HCT116 (cell line): ENCODE data around the gene ZNF423. TPM values are rescaled to one million over a fixed set of nuclear protein-coding genes. Genes with fewer than 3 reads are reported as not detected.

Source experiments
- ATAC-seq: fragments of 200-7000 bp; cut with Tn5 transposase; 2 replicates; pipeline ENCODE4 v1.9.1; 2020; ENCODE audit warnings: mild to moderate bottlenecking, moderate library complexity
- BruUV-seq: library from RNA; stranded (reverse); fragments of 400-500 nt; replicated peaks from 2 replicates; lab custom pipeline; 2021; lab: Mats Ljungman, UMichigan
- CTCF ChIA-PET: fragments of 300-600 bp; sonication (Branson Sonifier 250); formaldehyde crosslinking; loops from one replicate; lab custom pipeline; 2021; ENCODE audit warnings: antibody characterized with exemption; lab: Charles Lee
- POLR2A ChIA-PET: fragments of 300-600, 350-600 bp; sonication (Branson Sonifier 250); formaldehyde crosslinking; loops from one replicate; lab custom pipeline; 2021; ENCODE audit warnings: antibody characterized with exemption; lab: Charles Lee
- RAD21 ChIA-PET, 2 experiments: fragments of 300-600 bp; sonication (Branson Sonifier 250); formaldehyde crosslinking; loops; one replicate each; lab custom pipeline; 2023; ENCODE audit warnings: low total read pairs in 2 of 2; ENCODE audit not compliant: uncharacterized antibody in 2 of 2, unreplicated experiment in 2 of 2, low non-redundant PET in 1 of 2; lab: Charles Lee
- DNase-seq: peaks from one replicate; pipeline ENCODE4 v3.0.0-alpha.2; 2010; ENCODE audit warnings: low read depth, low spot score
- H2AFZ ChIP-seq: fragments of 200-600 bp; shearing (Covaris generic), sonication (generic); 2 replicates; pipeline ENCODE4 v1.6.1; 2017; ENCODE audit warnings: low read depth, mixed run types, mixed read lengths, antibody characterized with exemption, low read length; ENCODE audit not compliant: poor library complexity, severe bottlenecking
- H3K27ac ChIP-seq: 2 replicates; pipeline ENCODE4 v1.5.1; 2012; ENCODE audit warnings: low read depth, low read length
- H3K27me3 ChIP-seq: fragments of 200-600 bp; sonication (generic); 2 replicates; pipeline ENCODE4 v1.6.1; 2016; ENCODE audit warnings: mixed run types, low read length, mixed read lengths; ENCODE audit not compliant: insufficient read depth
- H3K36me3 ChIP-seq, 2 experiments: fragments of 200-500 bp in 1 of 2; fragments of 200-600 bp in 1 of 2; sonication (Bioruptor generic) in 1 of 2; sonication (generic) in 1 of 2; 2 replicates each; pipeline versions ENCODE4 v1.5.1 to v1.6.1; 2014 to 2016; ENCODE audit warnings: low read length in 2 of 2, inconsistent platforms in 1 of 2, mixed read lengths in 1 of 2, mixed run types in 1 of 2; ENCODE audit not compliant: insufficient read depth in 2 of 2, control insufficient read depth in 1 of 2
- H3K4me1 ChIP-seq, 2 experiments: fragments of 200-600 bp in 1 of 2; sonication (generic) in 1 of 2; 2 replicates each; pipeline versions ENCODE4 v1.5.1 to v1.6.1; 2012 to 2017; ENCODE audit warnings: low read length in 2 of 2, inconsistent platforms in 1 of 2, mild to moderate bottlenecking in 1 of 2, mixed read lengths in 1 of 2, mixed run types in 1 of 2, moderate library complexity in 1 of 2; ENCODE audit not compliant: insufficient read depth in 2 of 2, control insufficient read depth in 1 of 2
- H3K4me2 ChIP-seq: fragments of 200-600 bp; sonication (generic); 2 replicates; pipeline ENCODE4 v1.6.1; 2017; ENCODE audit warnings: mixed run types, low read length, mixed read lengths
- H3K4me3 ChIP-seq, 2 experiments: fragments of 200-600 bp in 1 of 2; sonication (generic) in 1 of 2; replicated peaks in 1 of 2; 2 replicates each; pipeline ENCODE4 v1.5.1; 2011 to 2016; ENCODE audit warnings: low read length in 2 of 2, control low read depth in 1 of 2, low read depth in 1 of 2, mild to moderate bottlenecking in 1 of 2, mixed read lengths in 1 of 2, mixed run types in 1 of 2
- H3K79me2 ChIP-seq: fragments of 200-600 bp; sonication (generic); 2 replicates; pipeline ENCODE4 v1.6.1; 2017; ENCODE audit warnings: mild to moderate bottlenecking, mixed run types, low read length, moderate library complexity, mixed read lengths; ENCODE audit not compliant: insufficient read depth
- H3K9ac ChIP-seq: fragments of 200-600 bp; sonication (generic); 2 replicates; pipeline ENCODE4 v1.6.1; 2016; ENCODE audit warnings: low read length, mixed read lengths
- H3K9me2 ChIP-seq: fragments of 200-600 bp; sonication (generic), shearing (Covaris generic); 2 replicates; pipeline ENCODE4 v1.6.1; 2017; ENCODE audit warnings: mixed run types, mild to moderate bottlenecking, moderate library complexity; ENCODE audit not compliant: insufficient read depth
- H3K9me3 ChIP-seq, 2 experiments: fragments of 200-500 bp in 1 of 2; fragments of 200-600 bp in 1 of 2; sonication (Bioruptor generic) in 1 of 2; sonication (generic) in 1 of 2; 2 replicates each; pipeline ENCODE4 v1.6.1; 2014 to 2017; ENCODE audit warnings: low read length in 2 of 2, mixed read lengths in 2 of 2, inconsistent platforms in 1 of 2, low read depth in 1 of 2, mild to moderate bottlenecking in 1 of 2, mixed run types in 1 of 2, moderate library complexity in 1 of 2; ENCODE audit not compliant: control insufficient read depth in 1 of 2, insufficient read depth in 1 of 2
- H4K20me1 ChIP-seq: fragments of 200-600 bp; sonication (generic), shearing (Covaris generic); 2 replicates; pipeline ENCODE4 v1.6.1; 2017; ENCODE audit warnings: mixed run types, mild to moderate bottlenecking, moderate library complexity; ENCODE audit not compliant: insufficient read depth
- ELF1 ChIP-seq: IDR thresholded peaks from 2 replicates; pipeline ENCODE4 v1.6.1; 2012; ENCODE audit warnings: low read depth, borderline replicate concordance
- EZH2 ChIP-seq: fragments of 200-600 bp; sonication (generic); IDR thresholded peaks from 2 replicates; pipeline ENCODE4 v1.6.1; 2017; ENCODE audit warnings: antibody characterized with exemption, mixed run types
- EZH2phosphoT487 ChIP-seq: fragments of 200-600 bp; IDR thresholded peaks from 2 replicates; pipeline ENCODE4 v1.6.1; 2018; ENCODE audit warnings: antibody characterized with exemption, borderline replicate concordance
- POLR2AphosphoS5 ChIP-seq: IDR thresholded peaks from 2 replicates; pipeline ENCODE4 v1.6.1; 2011; ENCODE audit warnings: mild to moderate bottlenecking, low read depth, low read length, moderate library complexity
- RAD21 ChIP-seq: IDR thresholded peaks from 2 replicates; pipeline ENCODE4 v1.6.1; 2012; ENCODE audit warnings: low read depth, mild to moderate bottlenecking
- SIN3A ChIP-seq: IDR thresholded peaks from 2 replicates; pipeline ENCODE4 v1.6.1; 2012; ENCODE audit warnings: low read depth
- SP1 ChIP-seq: IDR thresholded peaks from 2 replicates; pipeline ENCODE4 v1.6.1; 2012; ENCODE audit warnings: low read depth
- SRF ChIP-seq: IDR thresholded peaks from 2 replicates; pipeline ENCODE4 v1.6.1; 2012; ENCODE audit warnings: low read depth
- TCF7L2 ChIP-seq: IDR thresholded peaks from 2 replicates; pipeline ENCODE4 v1.7.0; 2011; ENCODE audit warnings: borderline replicate concordance, inconsistent platforms; ENCODE audit not compliant: insufficient read depth, insufficient read length; ENCODE audit errors: extremely low read depth
- intact Hi-C: fragments of 100-400 bp; cut with micrococcal nuclease; formaldehyde crosslinking; loops from 2 replicates; pipeline ENCODE4 v1.10.0; 2022
- total RNA-seq: library from RNA; stranded (reverse); gene quantifications from one replicate; pipeline ENCODE4 v1.2.1, GENCODE V29; 2021; ENCODE audit not compliant: unreplicated experiment
- TF ChIP-seq, protein P1 (sequence below): IDR thresholded peaks from 2 replicates; pipeline ENCODE4 v1.6.1; 2012; ENCODE audit warnings: low read depth
- TF ChIP-seq, protein P2 (sequence below), 3 experiments: fragments of 200-600 bp in 1 of 3; sonication (generic) in 1 of 3; IDR thresholded peaks in 2 of 3; conservative IDR thresholded peaks in 1 of 3; 2 replicates each; pipeline ENCODE4 v1.5.1; 2012 to 2017; ENCODE audit warnings: low read depth in 2 of 3, low read length in 2 of 3, antibody characterized with exemption in 1 of 3, borderline replicate concordance in 1 of 3, control low read depth in 1 of 3, mild to moderate bottlenecking in 1 of 3, mixed read lengths in 1 of 3, mixed run types in 1 of 3, moderate library complexity in 1 of 3; ENCODE audit not compliant: insufficient read depth in 1 of 3
- TF ChIP-seq, protein P3 (sequence below): IDR thresholded peaks from 2 replicates; pipeline ENCODE4 v1.6.1; 2011; ENCODE audit warnings: mild to moderate bottlenecking, low read length, moderate library complexity; ENCODE audit not compliant: insufficient replicate concordance; ENCODE audit errors: extremely low read depth
- TF ChIP-seq, protein P4 (sequence below): IDR thresholded peaks from 2 replicates; pipeline ENCODE4 v1.6.1; 2012

The ZNF423 gene
- total RNA-seq, 1 experiment from 2014 or later = 0.22 TPM

DNA sequence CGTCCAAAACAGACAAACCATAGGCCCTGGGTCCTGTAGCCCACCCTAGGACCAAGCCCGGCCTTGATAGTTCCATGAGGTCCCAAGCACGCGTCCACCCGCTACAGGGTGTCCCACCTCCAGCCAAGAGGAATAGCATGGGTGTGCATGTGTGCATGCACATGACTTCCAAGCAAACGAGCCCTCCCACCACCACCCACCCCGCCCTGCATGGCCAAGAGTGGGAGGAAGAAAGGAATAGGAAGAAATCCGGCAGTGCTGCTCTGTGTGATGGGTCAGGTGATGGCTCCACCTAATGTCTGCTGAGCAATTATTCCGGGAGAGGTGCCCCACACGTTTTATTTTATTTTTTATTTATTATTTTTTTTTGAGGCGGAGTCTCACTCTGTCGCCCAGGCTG lies 184.6 kb downstream of the ZNF423 start:
- no peaks in the 10 kb centered on the region for H3K9me3 ChIP-seq
- no peak for DNase-seq
- no peaks in the 10 kb centered on the region for H3K9me2 ChIP-seq
- RAD21 ChIA-PET = no interaction called here
- H3K36me3 ChIP-seq = no peaks in the 10 kb centered on the region
- TF ChIP-seq, protein P1, sequence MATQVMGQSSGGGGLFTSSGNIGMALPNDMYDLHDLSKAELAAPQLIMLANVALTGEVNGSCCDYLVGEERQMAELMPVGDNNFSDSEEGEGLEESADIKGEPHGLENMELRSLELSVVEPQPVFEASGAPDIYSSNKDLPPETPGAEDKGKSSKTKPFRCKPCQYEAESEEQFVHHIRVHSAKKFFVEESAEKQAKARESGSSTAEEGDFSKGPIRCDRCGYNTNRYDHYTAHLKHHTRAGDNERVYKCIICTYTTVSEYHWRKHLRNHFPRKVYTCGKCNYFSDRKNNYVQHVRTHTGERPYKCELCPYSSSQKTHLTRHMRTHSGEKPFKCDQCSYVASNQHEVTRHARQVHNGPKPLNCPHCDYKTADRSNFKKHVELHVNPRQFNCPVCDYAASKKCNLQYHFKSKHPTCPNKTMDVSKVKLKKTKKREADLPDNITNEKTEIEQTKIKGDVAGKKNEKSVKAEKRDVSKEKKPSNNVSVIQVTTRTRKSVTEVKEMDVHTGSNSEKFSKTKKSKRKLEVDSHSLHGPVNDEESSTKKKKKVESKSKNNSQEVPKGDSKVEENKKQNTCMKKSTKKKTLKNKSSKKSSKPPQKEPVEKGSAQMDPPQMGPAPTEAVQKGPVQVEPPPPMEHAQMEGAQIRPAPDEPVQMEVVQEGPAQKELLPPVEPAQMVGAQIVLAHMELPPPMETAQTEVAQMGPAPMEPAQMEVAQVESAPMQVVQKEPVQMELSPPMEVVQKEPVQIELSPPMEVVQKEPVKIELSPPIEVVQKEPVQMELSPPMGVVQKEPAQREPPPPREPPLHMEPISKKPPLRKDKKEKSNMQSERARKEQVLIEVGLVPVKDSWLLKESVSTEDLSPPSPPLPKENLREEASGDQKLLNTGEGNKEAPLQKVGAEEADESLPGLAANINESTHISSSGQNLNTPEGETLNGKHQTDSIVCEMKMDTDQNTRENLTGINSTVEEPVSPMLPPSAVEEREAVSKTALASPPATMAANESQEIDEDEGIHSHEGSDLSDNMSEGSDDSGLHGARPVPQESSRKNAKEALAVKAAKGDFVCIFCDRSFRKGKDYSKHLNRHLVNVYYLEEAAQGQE = no peak
- no peak for TF ChIP-seq RAD21
- TF ChIP-seq, all 23 proteins: peak for 0
- Histone ChIP-seq H3K27me3 (no peaks in the 10 kb centered on the region), H3K9ac (no peak overlapping the region), H2AFZ (no peak overlapping the region), H3K27ac (no peak overlapping the region), H3K4me3 (no peak overlapping the region), H4K20me1 (no peaks in the 10 kb centered on the region), H3K4me2 (no peak overlapping the region), H3K79me2 (no peaks in the 10 kb centered on the region), H3K4me1 (no peaks in the 10 kb centered on the region)
- ATAC-seq = no peak
- BruUV-seq = no TSS peak
- POLR2A ChIA-PET = no interaction called here
- intact Hi-C loops = no loop called here
- CTCF ChIA-PET = no interaction called here

DNA sequence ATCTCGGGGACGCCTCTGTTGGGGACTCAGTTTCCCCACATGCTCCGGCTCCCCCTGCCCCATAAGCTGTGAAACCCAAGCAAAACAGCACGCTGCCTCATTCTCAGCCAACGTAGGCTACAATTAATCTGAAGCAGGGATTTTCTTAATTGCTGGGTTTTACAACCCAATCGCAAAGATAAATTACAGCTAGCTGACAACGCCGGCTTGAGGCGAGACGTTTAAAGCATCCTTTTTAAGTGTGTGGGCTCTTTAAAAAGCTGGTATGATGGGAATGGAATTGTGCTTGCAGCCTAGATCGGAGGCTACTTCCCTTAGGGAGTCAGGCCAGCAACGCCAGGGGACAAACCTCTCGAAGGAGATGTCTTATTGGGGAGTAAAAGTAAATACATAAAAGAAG lies 185.3 kb downstream of the ZNF423 start:
- Histone ChIP-seq H3K9me3 (no peaks in the 10 kb centered on the region), H3K4me1 (no peaks in the 10 kb centered on the region), H4K20me1 (no peaks in the 10 kb centered on the region), H3K4me3 (no peak overlapping the region), H3K27ac (no peak overlapping the region), H3K9me2 (no peaks in the 10 kb centered on the region), H3K9ac (no peak overlapping the region), H3K79me2 (no peaks in the 10 kb centered on the region), H3K27me3 (no peaks in the 10 kb centered on the region), H2AFZ (no peak overlapping the region), H3K36me3 (no peaks in the 10 kb centered on the region), H3K4me2 (no peak overlapping the region)
- ChIA-PET CTCF (no interaction called here), RAD21 (no interaction called here), POLR2A (no interaction called here)
- no TSS peak for BruUV-seq
- ATAC-seq (no peak), DNase-seq (no peak)
- intact Hi-C loops = no loop called here
- TF ChIP-seq, protein P2, sequence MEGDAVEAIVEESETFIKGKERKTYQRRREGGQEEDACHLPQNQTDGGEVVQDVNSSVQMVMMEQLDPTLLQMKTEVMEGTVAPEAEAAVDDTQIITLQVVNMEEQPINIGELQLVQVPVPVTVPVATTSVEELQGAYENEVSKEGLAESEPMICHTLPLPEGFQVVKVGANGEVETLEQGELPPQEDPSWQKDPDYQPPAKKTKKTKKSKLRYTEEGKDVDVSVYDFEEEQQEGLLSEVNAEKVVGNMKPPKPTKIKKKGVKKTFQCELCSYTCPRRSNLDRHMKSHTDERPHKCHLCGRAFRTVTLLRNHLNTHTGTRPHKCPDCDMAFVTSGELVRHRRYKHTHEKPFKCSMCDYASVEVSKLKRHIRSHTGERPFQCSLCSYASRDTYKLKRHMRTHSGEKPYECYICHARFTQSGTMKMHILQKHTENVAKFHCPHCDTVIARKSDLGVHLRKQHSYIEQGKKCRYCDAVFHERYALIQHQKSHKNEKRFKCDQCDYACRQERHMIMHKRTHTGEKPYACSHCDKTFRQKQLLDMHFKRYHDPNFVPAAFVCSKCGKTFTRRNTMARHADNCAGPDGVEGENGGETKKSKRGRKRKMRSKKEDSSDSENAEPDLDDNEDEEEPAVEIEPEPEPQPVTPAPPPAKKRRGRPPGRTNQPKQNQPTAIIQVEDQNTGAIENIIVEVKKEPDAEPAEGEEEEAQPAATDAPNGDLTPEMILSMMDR (IDR thresholded peaks at IDR 0.05 in 2 of 3, conservative IDR thresholded peaks at IDR 0.05 in 1 of 3; ENCODE audit: borderline replicate concordance in 1 of 3, insufficient read depth in 1 of 3, low read depth in 2 of 3, low read length in 2 of 3) = no peak
- TF ChIP-seq, protein P3, sequence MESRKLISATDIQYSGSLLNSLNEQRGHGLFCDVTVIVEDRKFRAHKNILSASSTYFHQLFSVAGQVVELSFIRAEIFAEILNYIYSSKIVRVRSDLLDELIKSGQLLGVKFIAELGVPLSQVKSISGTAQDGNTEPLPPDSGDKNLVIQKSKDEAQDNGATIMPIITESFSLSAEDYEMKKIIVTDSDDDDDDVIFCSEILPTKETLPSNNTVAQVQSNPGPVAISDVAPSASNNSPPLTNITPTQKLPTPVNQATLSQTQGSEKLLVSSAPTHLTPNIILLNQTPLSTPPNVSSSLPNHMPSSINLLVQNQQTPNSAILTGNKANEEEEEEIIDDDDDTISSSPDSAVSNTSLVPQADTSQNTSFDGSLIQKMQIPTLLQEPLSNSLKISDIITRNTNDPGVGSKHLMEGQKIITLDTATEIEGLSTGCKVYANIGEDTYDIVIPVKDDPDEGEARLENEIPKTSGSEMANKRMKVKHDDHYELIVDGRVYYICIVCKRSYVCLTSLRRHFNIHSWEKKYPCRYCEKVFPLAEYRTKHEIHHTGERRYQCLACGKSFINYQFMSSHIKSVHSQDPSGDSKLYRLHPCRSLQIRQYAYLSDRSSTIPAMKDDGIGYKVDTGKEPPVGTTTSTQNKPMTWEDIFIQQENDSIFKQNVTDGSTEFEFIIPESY = no peak
- TF ChIP-seq SRF (no peak), ELF1 (no peak), POLR2AphosphoS5 (no peak), TCF7L2 (no peak), EZH2 (no peak), SIN3A (no peak), SP1 (no peak), EZH2phosphoT487 (no peak)
- TF ChIP-seq, protein P4, sequence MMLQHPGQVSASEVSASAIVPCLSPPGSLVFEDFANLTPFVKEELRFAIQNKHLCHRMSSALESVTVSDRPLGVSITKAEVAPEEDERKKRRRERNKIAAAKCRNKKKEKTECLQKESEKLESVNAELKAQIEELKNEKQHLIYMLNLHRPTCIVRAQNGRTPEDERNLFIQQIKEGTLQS = no peak
